Measurements from ENCODE around the gene SERINC4.
"Not testable (repeated sequence)": the region's sequence is repeated elsewhere in the genome, so short reads cannot be mapped to it uniquely, and the experiment has no call there.

- not testable (repeated sequence) for TF ChIP-seq CTCF, EP300 (IDR thresholded peaks at IDR 0.05)
Observed at GRCh38 chr15:43832485-43832884, 32.5 kb upstream of the SERINC4 start.

All from stomach (tissue), 4 donors.